ENCODE measurements around the gene CDK9.

DNA sequence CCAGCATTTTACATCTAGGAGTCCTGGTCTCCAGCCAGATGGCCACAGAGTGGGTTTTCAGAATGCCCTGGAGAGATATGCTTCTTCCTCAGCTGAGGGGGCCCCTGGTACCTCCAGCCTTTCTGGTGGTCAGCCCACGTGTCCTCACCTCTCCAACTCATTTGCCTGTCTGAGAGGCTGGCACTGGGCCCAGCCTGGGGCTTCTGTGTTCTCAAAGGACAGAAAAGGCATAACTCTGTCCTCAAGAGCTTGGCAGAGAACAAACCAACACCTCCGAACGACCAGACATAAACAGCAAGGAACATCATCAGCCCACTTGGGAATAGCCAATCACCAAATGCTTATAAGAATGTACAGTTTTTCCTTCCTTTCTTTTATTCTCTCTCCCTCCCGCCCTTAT lies 51.5 kb downstream of the CDK9 start:
- TF ChIP-seq, protein P1, sequence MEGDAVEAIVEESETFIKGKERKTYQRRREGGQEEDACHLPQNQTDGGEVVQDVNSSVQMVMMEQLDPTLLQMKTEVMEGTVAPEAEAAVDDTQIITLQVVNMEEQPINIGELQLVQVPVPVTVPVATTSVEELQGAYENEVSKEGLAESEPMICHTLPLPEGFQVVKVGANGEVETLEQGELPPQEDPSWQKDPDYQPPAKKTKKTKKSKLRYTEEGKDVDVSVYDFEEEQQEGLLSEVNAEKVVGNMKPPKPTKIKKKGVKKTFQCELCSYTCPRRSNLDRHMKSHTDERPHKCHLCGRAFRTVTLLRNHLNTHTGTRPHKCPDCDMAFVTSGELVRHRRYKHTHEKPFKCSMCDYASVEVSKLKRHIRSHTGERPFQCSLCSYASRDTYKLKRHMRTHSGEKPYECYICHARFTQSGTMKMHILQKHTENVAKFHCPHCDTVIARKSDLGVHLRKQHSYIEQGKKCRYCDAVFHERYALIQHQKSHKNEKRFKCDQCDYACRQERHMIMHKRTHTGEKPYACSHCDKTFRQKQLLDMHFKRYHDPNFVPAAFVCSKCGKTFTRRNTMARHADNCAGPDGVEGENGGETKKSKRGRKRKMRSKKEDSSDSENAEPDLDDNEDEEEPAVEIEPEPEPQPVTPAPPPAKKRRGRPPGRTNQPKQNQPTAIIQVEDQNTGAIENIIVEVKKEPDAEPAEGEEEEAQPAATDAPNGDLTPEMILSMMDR (IDR thresholded peaks at IDR 0.05): no peak
- TF ChIP-seq EP300 (IDR thresholded peaks at IDR 0.05): no peak

All from tibial nerve (tissue), 4 donors.